HG03039 (cell line): ENCODE measurements around the gene PHACTR1.

Source experiments
- ATAC-seq: cut with Tn5 transposase; IDR thresholded peaks from one replicate; pipeline ENCODE4 v1.9.1; 2021; ENCODE audit warnings: mild to moderate bottlenecking, moderate library complexity; ENCODE audit not compliant: unreplicated experiment

Gene PHACTR1

DNA sequence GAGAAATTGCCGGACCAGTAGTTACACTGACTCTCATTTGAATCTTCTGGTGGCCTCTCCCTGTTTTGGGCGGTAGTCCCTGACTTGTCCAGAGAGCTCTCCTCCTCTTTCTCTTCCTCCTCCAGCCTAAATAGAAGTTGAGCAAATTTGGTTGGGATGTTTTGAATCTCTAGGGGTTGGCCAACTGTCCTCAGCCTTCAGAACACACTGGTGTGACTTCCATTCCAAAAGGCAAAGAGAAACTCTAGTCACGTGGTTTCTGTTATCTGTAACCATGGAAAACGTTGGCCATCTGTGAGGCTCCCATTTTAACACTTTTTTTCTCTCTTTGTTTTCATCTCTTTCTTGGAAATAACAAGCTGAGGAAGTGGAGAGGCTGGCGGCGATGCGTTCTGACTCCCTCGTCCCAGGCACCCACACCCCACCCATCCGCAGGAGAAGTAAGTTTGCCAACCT, 336.5 kb downstream of the PHACTR1 start:
- ATAC-seq: no peak

DNA sequence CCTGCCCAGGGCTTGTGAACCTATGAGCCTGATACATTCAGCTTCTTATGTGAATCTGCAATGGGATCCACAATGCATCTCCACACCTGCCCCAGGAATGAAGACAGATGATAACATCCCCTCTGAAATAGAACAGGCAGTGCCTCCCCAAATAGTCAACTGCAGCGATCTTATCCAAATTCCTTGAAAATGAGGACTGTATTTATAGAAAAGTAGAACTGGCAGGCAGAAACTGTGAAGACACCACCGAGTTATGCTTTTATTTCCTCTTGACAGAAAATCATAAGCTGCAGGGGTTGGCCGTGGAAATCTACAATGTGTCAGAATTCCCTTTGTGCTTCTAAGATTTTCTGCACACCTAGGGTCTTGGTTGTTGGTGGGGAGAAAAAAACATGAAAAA, 341.5 kb downstream of the PHACTR1 start:
- no peak for ATAC-seq

- ATAC-seq: no peak
Observed at GRCh38 chr6:13059026-13059425, 342.5 kb downstream of the PHACTR1 start.

GRCh38 chr6:13063300-13063918, 346.8 kb downstream of the PHACTR1 start:
- ATAC-seq: no peak

- ATAC-seq: no peak
Observed at GRCh38 chr6:13065581-13065980, 349.0 kb downstream of the PHACTR1 start.

DNA sequence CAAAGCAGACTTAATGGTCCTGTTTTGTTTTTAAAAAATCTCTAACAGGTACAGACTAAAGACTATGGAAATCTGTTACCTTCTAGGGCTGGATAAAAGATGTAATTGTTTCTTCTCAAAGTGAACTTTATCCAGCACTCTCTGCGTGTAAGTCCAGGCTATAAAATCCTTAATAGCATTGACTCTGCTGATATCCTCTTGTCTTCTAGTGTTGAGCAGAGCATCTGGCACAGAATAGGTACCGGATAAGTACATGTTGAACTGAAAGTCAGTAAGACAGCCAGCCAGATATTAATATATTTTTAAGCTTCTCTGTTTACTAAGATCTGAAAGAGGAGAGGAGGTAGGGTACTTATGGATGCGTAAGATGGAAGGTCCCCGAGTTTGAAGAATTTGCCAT, 349.5 kb downstream of the PHACTR1 start:
- no peak for ATAC-seq

DNA sequence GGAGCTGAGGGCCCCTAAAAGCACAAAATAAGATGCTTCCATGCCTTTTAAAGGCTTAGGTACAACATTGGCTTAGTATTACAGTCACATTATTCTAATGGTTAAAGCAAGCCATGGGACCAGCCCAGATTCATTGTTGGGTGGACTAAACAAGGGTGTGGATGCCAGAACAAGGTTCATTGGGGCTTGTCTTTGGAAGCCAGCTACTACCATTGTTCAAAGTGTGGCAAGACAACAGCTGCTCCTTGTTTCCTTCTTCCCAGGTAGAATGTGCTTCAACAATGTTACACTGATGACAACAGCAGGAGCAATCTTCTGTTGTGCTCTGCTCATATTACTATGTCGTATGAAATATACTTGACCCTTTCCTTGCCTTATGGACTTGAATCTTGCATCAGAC, 350.3 kb downstream of the PHACTR1 start:
- ATAC-seq: no peak

- ATAC-seq: no peak
Observed at GRCh38 chr6:13068586-13069210, 352.1 kb downstream of the PHACTR1 start.

GRCh38 chr6:13071550-13072345, 355.2 kb downstream of the PHACTR1 start:
- ATAC-seq: no peak

DNA sequence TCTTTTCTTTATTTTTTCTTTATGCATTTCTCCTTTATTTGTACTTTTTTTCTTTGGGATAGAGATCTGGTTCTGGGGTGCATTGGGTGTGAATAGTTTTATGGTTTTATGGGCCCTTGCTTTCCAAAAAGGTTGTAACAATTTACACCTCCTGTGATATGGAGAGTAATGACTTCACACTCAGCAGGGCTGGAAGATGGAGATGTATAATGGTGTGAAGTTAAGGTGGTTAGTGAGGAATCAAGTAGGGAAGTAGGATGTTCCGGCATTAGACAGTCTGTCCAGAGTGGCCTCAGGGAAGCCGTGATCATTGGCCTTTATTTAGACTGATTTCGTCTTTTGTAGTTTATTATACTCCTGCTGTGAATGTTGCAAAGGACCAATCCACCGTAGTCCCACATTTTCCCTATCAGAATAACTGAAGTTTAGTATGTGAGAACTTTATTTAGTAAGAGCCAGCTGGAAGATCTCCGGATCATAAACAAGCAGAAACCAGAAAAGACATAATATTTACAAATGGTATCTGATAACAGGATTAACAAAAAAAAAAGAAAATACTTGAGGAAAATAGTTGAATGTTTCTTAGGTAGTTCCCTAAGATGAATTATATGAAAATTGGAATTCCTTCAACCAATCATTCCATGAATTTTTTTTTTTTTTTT, 356.2 kb downstream of the PHACTR1 start:
- no peak for ATAC-seq

GRCh38 chr6:13074415-13075140, 358.0 kb downstream of the PHACTR1 start:
- ATAC-seq: no peak

DNA sequence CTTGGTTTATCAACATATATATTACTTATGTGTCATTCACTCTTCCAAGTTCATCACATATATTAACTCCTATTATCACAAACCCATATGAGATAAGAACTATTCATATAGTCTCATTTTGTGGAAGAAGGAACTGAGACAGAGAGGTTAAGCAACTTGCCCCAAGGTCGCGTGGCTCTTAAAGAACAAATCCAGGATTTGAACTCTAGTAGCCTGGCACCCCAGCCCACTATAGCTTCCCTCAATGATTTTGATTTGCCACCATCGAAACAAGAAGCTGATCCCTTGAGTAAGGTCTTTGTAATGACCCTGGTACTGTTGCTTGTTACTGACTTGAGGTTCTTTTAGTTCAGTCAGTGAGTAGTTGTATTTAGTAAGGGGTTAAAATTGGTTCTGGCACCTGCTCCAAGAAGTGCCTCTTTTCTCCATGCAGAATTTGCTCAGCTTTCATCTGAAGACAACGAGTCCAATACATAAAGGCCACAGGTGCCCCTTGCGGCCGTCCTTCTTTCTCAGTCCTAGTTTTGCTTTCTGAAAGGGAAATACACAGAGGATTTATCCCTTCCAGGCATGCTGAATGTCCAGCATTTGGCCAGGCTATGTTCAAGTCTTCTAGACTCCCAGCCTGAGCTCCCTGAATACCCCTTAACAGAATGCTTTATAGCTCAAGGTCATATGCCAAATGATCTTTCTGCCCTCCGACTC, 358.7 kb downstream of the PHACTR1 start:
- ATAC-seq: no peak

DNA sequence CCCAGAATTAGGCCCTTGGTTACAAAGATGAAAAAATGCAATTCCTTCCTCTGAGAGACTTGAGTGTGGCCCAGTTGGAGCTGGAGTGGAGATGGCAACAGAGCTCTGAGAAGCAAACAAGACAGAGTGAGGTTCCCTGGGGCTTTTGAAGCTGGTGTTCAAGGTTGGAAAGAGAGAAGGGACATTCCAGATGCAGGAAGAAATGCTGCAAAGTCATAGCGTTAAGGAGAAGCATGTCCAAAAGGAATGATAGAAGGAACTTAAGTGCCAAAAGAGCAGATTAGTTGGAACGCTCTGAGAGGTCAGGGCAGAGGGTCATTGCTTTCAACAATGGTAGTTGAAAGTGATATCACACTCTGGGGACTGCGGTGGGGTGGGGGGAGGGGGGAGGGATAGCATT, 360.0 kb downstream of the PHACTR1 start:
- ATAC-seq: no peak

- no peak for ATAC-seq
Observed at GRCh38 chr6:13077117-13077516, 360.6 kb downstream of the PHACTR1 start.

GRCh38 chr6:13079096-13079723, 362.6 kb downstream of the PHACTR1 start:
- no peak for ATAC-seq

DNA sequence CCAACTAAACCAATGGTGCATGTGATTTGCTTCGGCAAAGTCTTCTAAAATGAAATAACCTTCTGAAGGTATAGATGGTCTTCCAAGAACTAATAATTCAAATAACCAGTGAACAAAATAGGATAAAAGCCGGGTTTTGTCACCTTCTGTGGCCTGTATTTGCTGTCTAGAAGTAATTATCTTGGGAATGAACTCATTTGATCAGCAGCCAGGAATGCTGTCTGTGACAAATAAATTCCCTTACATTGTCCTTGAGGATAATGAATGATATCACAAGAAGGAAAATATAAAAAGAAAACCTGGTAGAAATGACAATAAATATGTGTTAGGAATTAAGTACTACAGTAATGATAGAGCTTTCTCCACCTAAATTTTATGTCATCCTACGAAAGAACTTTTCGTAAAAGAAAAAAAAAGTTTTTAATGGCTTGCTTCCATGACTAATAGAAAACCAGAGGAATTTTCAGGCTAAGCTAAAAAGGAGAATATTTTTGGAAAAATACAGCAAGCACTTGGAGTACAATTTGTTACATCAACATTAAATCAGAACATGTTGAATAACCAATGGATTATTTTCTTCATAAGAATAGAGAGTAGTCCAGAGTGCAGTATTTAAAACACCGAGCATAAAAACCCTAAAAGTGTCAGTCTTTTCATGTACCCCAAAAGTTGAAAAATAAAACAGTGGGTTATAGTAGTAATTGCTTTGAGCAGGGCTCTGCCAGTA, 364.1 kb downstream of the PHACTR1 start:
- no peak for ATAC-seq

DNA sequence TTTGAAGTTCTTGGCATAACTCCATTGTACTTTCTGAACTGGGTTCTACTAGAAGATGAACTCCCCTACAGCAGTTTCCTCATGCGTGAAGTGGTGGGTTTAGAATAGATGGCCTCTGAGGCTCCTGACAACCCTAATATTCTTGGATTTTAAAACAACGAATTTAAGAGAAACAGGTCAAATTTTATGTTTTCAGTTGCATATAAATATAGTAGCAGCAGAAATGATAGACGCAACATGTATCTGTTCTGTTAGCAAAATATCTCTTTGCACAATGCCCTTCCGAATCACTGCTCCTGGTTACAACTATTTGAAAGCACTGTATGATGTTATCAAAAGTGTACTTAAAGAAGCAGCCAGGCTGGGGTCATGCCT, 364.6 kb downstream of the PHACTR1 start:
- no peak for ATAC-seq

- ATAC-seq: no peak
Observed at GRCh38 chr6:13089296-13089994, 372.9 kb downstream of the PHACTR1 start.

DNA sequence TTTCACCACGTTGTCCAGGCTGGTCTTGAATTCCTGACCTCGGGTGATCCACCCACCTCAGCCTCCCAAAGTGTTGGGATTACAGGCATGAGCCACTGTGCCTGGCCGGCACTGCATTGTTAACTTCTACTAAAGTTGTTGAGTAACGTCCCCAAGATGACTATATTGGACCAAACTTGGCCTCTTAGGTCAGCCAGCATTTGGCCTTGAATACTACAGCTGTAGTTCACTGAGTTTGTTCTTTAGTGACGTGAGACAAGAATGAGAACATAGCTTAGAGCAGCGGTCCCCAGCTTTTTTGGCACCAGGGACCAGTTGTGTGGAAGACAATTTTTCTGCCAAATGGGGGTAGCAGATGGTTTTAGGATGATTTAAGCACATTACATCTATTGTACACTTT, 374.6 kb downstream of the PHACTR1 start:
- no peak for ATAC-seq
